NCI-H1105 treated with DMSO at 0.1 percent for 48 hours (cell line): ENCODE measurements around the gene AFF2.
A peak's percentile ranks its signal among the peaks of the same experiment; 100 is the strongest.

Experiments
- DNase-seq: peaks from one replicate; lab custom pipeline; 2025; lab: John Stamatoyannopoulos, UW

AFF2 gene

DNA sequence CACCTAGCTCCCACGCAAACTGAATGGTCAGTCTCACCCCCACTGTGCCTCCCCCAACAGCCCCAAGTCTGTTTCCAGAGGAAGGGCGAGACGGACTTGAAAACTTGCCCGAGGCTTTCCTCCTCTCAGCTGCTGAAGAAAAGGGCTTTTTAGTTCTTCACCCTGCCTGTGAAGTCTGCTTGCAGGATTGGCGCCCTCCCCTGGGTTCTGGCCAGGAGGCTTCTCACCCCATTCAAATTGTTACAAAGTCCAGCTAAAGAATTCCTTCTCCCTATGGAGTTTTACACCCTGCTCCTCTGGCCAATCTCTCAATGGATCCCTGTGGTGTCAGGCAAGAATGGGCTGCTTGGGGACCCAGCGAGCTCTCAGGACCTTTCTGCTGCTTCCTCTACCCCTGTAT, 241.0 kb downstream of the AFF2 start:
- no peak for DNase-seq

DNA sequence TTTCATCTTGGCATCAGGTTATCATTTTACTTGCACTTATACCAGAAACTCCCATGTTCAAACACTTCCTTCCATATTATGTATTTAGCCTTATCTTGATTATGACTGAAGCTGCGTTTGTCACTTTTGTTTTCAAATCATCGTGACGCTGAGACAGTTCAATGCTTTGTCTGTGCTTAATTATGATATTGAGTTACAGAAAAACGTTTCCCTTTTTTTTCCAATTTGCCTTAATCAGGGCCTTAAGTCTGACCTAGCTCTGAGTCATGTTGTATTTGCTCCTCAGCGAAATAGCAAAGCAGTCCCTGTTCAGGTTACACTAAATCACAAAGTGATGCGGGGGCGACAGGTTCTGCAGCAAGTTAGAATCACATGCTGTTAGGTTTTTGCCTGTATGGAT, 254.7 kb downstream of the AFF2 start:
- DNase-seq: peak; percentile 72

DNA sequence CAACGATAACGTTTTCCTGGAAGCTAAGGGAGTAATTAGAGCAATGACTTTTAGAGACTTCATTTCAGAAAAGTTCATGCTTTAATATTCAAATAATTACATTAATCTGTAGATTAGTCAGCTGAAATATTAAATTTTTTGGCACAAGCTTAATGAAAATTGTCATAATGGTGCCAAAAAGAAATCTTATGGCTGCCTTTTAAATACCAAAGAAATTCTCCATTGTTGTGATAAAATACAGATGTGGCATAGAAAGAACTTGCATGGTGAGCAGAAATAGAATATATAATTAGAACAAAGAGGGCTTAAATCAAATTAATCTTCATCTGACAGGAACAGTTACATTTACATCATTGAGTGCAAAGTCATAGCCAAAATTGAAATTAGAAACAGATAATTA, 263.5 kb downstream of the AFF2 start:
- DNase-seq: peak; percentile 91

DNA sequence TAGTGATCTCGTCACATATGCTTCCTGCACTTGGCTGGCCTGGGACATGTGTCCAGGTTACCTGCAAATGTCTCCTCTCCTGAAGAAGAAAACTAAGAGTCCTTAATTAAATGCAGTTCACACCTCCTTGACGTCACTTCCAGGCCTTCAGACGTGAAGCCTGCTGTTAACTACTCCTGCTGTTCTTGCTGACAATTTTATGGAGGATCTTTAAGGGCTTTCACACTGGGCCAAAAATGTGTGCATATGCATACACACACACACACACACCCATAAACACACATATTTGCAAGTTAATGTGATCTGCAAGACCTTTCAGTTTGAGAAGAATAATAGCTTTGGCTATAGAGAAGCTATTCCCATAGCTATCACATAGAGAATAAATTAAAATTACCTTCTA, 267.9 kb downstream of the AFF2 start:
- no peak for DNase-seq

DNA sequence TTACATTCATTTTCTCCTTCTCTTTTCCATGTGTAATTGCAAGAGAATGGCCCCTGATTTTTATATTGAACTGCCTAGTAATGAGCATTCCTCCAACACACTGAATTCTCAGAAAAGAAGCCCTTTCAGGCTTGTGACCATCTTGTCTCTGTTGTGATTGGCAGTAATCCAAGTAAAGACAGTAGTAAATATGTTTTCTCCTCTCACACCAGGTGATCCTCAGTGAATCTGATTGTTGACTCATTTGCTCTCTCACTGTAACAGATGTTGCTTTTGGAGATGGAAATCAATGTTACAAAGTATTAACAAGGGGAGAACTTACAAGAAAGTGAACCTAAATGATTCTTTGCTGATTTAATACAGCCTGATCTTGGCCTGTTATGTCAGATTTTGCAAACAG, 271.0 kb downstream of the AFF2 start:
- peak; percentile 73 for DNase-seq

DNA sequence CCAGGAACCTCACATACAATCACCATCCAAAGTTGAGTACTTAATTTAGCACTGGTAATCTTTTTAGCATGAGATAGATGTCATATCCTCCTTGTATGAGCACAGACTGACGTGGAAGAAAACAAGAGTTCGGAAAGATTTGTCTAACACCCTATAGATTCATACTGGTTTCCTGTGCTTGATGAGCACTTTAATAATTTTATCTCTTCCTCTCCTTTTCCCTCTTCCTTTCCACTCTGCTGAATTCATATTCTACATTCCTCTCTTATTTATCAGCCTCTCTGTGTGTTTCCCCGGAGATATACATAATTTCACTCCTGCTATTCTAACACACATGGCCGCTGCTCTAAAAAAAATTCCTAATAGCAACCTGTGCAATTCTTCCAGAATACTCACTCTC, 273.9 kb downstream of the AFF2 start:
- DNase-seq: no peak

DNA sequence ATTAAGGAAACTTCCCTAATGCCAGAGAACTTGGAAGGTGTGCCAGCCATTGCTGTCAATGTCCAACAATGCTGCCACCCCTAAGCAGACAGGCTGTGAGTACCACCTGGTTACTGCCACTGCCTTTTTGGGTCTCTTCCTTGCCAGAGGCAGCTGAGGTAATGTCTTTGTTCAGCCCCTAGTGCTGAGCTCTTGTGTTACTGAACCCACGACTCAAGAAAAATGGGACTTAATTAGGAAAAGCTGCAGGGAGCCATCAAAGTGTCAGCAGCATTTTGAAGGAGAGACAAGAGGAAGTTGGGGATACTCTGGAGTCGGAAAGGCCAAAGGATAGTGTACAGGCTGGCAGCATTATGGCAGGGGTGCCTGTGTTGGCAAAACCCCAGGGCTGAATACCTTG, 283.7 kb downstream of the AFF2 start:
- no peak for DNase-seq

DNA sequence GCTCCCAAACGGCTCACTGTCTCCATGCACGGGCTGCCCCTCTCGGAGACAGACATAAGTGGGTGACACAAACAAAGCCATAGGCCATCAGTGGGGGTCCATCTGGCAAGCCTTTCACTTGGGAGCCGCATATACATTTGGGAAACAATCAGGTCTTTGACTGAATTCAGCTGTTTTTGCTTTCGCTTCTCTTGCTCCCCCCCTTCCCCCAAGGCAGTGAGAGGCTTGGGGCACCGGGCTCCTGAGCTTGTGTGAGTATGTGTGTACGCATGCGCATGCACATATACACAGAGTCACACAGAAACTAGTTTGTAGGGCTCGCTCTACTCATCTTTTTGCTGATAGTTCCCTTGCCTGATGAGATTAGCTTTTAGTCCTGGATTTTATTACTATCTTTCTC, 284.4 kb downstream of the AFF2 start:
- DNase-seq: no peak

DNA sequence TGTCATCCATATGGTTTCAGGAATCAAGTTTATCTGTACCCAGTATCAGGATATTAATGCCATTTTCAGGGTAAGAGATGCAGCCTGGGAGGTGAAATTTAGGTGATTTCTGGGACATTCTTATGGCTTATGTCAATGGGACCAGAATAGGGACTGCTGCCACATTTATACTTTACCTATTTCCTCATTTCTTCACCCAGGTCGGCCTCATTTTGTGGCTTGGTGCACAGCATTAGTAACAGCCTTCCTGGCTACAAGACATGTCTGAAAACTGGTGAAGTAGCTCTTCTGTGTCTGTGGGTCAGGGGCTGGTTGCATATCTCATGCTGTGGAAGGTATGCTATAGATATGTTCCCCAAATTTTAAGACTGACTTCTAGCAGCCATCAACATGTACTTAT, 284.8 kb downstream of the AFF2 start:
- DNase-seq: peak; percentile 25

DNA sequence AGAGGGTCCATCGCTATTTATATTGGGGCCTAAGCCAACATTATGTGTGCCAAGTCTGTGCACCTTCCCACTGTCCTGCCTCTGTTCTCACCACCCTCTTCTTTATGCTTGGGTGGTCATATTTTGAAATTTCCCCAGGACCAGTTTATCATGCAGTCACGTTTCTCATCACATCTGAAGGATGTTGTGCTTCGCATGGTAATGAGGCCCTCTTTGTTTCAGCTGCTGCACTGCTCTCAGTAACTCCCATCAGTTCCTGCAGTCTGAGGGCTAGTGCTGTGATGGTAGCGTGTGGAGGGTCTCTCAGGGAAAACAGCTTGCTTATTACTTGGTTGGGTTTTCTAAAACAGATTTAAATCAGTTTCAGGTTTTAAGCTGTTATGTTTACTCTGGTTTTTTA, 288.0 kb downstream of the AFF2 start:
- DNase-seq: peak; percentile 35

DNA sequence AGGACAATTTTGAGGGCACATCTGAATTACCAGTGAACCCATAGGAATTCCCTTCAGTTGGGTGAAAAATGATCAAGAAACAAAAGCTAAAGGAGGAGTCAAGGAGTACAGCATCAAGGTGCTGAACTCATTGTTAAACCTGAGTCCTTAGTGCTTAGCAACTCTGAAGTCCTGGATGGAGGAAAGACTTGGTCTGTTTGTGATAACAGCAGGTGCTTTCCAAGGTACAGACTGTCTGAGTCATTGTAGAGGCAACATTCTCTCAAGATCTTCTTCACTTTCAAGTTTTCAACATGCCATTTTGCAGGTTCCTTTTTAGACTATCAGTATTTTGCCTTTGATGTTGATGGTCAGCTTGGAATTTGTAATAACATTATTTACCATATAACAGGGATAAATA, 293.9 kb downstream of the AFF2 start:
- DNase-seq: no peak

DNA sequence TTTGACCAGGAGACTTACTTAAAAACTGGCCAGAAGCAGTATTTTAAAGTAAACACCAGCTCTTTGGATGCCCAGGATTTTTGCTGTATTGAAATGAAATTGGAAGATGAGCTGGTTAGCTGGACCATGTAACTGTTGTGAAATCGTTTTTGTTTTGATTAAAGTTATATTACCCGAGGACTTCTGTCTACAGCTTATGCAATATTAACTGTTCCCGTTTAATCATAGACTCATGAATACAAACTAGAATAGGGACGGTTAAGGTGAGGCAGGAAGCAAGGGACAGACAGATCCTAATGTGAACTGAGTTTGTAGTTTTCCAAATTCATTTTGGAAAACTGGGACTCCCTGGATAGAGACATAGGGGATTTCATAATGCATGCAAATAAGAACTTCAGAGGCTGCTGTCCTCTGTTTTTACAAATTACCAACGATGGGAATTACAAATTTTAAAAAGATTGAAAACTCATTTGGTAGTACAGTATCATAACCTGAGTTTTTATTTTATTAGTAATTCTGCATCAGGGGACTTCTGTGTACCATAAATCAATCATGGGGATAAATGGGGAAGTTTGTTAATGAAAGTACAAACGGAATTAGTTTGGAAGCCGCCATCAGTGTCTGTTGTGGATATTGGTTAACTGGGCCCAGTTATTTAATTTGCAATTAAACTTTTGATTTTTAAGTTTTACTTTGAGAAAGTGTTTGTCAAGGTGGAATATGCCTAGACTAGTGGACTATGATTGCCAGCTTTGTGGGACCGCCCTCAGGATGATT, 304.4 kb downstream of the AFF2 start:
- no peak for DNase-seq

DNA sequence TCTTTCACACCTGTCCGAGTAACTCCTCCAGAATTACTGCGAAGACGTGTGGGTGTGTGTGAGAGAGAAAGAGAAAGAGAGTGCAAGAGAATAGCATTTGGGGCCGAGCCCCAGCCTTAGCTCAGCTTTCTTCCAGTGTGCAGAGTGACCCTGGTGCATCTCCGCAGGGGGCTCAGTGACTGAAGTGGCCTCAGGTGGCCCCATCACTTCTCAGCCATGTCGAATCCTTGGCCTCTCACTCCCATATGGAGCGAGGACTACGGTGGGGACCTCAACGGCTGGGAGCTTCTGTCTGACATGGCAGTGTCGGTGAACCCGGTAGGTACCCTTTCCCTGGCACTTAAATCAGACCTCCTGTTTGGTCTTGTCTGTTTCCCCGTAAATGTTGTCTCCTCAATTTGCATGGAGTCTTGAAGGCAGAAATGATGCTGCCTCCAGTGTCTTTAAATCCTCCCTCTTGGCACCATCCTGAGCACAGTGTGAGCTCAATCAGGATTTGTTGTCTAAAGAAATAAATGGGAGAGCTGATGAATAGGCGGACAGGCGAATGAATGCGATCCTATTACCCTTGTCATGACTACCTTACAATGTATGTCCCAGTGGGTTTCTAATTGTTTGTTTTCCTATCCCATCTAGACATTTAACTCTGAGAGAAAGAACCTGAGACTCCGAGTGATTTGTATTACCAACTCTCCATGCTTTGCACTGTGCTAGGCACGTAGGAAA, 305.9 kb downstream of the AFF2 start:
- no peak for DNase-seq

DNA sequence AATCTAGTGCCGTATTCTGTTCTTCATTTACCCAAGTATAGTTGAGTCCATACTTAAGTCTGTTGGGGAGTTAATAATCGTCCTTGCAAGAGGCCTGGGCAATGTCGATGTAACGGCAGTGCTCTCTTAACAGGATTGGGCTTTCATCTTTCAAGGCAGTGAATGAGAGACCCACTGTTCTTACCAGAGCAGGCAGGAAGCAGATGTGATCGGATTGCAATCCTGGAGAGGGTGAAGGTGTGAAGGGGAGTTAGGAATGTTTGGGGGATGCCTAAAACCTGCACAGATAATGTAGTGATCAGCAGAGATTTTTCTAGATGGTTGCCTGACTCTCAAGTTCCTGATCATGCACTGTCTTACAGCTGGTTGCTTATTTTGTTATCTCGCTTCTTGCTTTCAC, 308.4 kb downstream of the AFF2 start:
- DNase-seq: no peak

DNA sequence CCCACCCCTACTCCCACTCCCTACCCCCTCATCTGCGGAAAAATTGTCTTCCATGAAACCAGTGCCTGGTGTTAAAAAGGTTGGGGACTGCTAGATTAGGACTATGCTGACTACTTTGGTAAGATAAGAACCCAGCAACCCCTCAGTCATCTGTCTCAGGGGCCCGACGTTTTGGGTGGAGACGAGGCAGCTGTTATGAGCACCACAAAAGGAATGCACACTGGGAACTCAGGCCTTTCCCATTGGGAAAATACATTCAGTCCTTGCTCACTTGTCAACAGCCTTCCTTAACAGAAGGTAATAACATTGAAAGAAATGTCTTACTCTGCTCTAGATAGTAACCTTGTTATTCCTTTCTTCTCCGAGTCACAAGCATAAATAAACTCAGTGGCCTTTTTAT, 310.8 kb downstream of the AFF2 start:
- no peak for DNase-seq

DNA sequence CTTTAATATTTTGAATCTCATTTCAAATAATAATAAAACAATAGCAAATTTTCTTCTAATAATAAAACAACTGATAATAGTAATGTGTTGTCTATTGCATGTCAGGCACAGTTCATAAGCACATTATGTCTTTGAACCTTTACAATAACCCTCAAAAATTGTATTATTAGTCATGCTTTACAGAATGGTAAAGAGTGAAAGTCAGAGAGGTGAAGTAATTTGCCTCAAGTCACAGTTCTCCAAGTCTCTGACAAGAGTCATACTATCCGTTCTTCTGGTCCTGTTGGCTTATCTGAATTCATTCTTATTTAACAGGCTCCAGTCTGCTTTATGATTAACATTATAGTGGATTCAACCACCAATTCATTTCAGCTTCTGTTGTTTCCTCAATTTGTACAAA, 313.0 kb downstream of the AFF2 start:
- no peak for DNase-seq

DNA sequence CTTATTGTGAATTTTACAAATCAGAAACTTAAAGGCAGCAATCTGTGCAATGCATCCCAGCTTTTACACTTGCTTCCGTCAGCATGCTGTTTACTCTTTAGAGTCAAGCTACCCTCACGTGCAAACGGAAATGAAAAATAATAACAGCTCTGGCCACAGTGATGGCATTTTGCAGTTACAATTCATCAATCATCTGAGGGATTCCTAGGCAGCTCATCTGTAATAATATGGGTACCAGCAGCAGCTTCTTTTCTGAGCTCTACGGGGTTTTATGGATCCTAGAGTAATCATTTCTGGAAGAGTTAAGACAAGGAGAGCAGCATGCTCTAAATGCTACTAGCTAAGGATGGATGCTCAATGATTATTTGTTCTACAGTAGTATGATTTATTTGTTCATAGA, 313.6 kb downstream of the AFF2 start:
- DNase-seq: no peak

DNA sequence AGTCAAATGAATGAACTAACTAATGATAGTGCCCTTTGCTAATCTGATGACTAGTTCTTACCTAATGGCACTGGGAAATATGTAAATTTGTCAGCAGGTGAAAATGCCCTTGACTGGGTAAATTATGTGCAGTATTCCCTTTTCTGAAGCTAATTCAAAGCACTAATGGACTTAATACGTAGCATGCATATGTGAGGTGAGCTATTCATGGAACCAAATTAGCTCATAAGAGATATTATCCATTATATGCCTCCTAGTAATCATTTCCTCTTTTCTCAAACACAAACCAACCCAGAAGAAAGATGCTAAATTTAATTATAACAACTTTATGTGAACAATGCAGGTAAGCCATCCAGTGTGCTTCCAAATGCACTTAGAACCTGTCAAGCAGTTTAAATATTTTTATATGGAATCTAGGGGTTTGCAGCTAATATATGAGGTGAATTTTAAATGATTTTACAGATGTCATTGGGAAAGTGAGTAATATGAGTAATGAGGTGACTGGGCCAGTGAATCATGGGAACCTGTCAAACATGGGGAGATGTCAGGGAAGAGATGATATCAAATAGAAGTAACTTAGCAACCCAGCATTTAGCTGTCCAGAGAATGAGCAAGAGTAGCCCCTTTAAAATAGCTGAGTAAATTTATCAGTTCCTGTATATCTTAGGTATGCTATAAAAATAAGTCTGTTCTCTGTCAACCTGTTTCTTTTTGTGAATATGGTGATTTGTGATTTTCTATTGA, 315.0 kb downstream of the AFF2 start:
- DNase-seq: peak; percentile 54

DNA sequence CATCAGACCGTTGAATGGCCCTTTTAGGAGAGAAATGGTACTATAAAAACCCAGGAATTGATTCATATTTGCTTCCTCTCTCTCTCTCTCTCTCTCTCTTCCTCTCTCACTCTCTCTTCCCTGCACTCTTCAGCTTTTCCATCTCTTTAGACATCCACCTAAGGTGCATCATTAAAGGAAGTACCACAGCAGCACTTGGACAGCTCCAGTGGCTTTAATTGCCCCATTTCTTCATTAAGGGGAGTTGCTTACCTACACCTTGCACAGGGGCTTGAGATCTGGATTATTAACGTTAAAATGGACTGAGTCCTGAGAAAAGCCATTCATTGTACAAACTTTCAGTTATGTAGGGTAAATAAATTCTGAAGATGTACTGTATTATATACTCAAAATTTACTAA, 323.6 kb downstream of the AFF2 start:
- no peak for DNase-seq

DNA sequence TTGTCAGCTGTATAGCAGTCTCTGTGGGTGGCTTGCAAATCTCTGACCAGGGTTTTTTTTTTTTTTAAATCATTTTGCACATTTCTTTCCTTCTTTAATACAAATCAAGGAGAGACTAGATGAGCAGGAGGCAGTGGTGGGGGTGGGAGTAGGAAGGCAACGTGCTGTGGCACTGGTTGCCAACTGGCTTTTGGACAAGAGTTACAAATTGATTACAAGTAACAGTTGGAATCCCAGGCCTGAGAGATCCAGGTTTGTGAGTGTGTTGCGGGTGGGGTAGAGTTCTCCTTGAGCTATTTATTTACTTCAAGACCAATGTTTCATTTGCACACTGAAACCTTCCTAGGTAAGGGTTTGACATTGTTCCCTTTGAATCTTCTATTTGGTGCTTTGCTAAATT, 325.3 kb downstream of the AFF2 start:
- no peak for DNase-seq

DNA sequence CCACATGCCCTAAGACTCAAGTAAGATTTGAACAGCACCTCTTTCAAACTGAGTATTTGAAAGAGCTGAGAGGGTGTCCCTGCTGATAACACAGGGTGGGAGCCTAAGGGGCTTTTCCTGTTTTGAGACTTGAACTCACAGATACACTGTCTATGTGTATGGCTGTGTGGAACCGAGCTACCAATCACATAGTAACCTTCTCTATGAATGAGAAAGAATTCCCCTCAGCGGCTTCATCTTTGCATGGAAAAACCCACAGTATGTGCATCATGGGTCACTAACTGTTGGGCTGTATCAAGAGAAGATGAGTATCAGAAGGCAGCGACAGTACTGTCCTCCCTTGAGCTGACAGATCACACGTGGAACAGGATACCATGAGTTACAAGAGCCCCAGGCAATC, 336.3 kb downstream of the AFF2 start:
- DNase-seq: no peak

DNA sequence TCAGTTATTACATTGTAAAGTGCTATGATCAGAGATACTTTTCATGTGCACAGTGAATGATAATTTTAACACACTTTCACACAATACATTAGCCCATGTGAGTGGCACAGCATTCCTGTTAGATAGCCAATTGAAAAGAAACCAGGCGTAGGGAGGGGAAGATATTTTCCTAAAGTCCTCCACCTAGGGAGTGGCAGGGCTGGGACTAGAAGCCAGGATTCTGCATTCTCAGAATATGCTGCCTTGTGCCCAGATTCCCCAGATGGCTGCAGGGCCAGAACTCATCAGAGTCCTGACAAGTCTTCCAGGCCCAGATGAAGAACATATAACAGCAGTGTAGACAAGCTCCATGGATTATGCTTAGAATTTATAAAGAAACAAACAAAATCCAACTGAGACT, 350.2 kb downstream of the AFF2 start:
- no peak for DNase-seq

DNA sequence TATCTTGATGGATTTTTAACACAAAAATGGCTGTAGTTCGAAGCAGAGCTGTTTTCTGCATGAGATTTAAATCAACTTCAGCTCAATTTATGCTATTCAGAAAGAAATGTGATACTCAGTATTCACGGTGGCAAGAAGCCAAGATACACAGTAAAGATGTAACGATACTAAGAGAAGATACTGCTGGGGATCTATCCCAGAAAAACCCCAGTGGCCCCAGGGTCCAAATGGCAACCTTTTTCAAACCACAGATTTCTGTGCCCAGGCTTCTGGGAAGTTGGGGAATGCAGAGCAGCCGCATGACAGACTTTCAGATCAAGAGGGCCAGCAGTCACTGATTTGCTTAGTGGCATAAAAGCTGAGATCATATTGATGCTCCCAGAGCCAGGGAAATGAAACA, 353.9 kb downstream of the AFF2 start:
- peak; percentile 88 for DNase-seq
